ENCODE results near the gene CDK18.

The CDK18 gene

GRCh38 chr1:205518661-205519540 lies 14.4 kb downstream of the CDK18 start:
- TF ChIP-seq CTCF (IDR thresholded peaks at IDR 0.05; ENCODE audit: low read length): no peak
- TF ChIP-seq EZH2 (optimal IDR thresholded peaks at IDR 0.05; ENCODE audit: low read depth, low read length): no peak
- TF ChIP-seq EZH2phosphoT487 (IDR thresholded peaks at IDR 0.05; ENCODE audit: low read length): no peak
- DNase-seq: no peak

GRCh38 chr1:205519541-205520131 lies 15.2 kb downstream of the CDK18 start:
- no peak overlapping the region for H3K9ac ChIP-seq (ENCODE audit: low read length)
- no peaks in the 10 kb centered on the region for H3F3A ChIP-seq (ENCODE audit: insufficient read depth, low read length)
- no peaks in the 10 kb centered on the region for H3K36me3 ChIP-seq (replicated peaks; ENCODE audit: insufficient read depth, low read length)
- no peak overlapping the region for H2AFZ ChIP-seq (ENCODE audit: low read length)
- no peak for DNase-seq
- no peak overlapping the region for H3K27ac ChIP-seq (ENCODE audit: low read length)
- H3K9me3 ChIP-seq (replicated peaks; ENCODE audit: insufficient read depth, low read length): no peaks in the 10 kb centered on the region
- H3K4me2 ChIP-seq (ENCODE audit: low read depth, low read length): no peak overlapping the region
- no peaks in the 10 kb centered on the region for H4K20me1 ChIP-seq (ENCODE audit: insufficient read depth, low read length)
- no peaks in the 10 kb centered on the region for H3K4me1 ChIP-seq (ENCODE audit: low read length)
- no peaks in the 10 kb centered on the region for H3K9me2 ChIP-seq (replicated peaks; ENCODE audit: insufficient read depth, low read length)
- TF ChIP-seq EZH2phosphoT487 (IDR thresholded peaks at IDR 0.05; ENCODE audit: low read length): no peak
- peaks cover 12% of the 10 kb centered on the region for H3K27me3 ChIP-seq (replicated peaks; ENCODE audit: insufficient read depth, low read length)
- H3K4me3 ChIP-seq (ENCODE audit: low read length): no peak overlapping the region
- no peaks in the 10 kb centered on the region for H3K79me2 ChIP-seq (ENCODE audit: low read length)

More at GRCh38 chr1:205518661-205519540, 14.4 kb downstream of the CDK18 start:
- no peak overlapping the region for H3K4me2 ChIP-seq (ENCODE audit: low read depth, low read length)
- no peak overlapping the region for H3K9ac ChIP-seq (ENCODE audit: low read length)
- H2AFZ ChIP-seq (ENCODE audit: low read length): no peak overlapping the region
- H3K79me2 ChIP-seq (ENCODE audit: low read length): no peaks in the 10 kb centered on the region
- no peaks in the 10 kb centered on the region for H3K9me2 ChIP-seq (replicated peaks; ENCODE audit: insufficient read depth, low read length)
- H4K20me1 ChIP-seq (ENCODE audit: insufficient read depth, low read length): no peaks in the 10 kb centered on the region
- H3K4me3 ChIP-seq (ENCODE audit: low read length): no peak overlapping the region
- no peaks in the 10 kb centered on the region for H3K36me3 ChIP-seq (replicated peaks; ENCODE audit: insufficient read depth, low read length)
- no peaks in the 10 kb centered on the region for H3K4me1 ChIP-seq (ENCODE audit: low read length)
- H3K9me3 ChIP-seq (replicated peaks; ENCODE audit: insufficient read depth, low read length): no peaks in the 10 kb centered on the region
- H3F3A ChIP-seq (ENCODE audit: insufficient read depth, low read length): no peaks in the 10 kb centered on the region
- H3K27me3 ChIP-seq (replicated peaks; ENCODE audit: insufficient read depth, low read length): 0 out of 2 replicates have a peak, but pooled peaks cover 9% of the 10 kb centered on the region
- H3K27ac ChIP-seq (ENCODE audit: low read length): no peak overlapping the region

GRCh38 chr1:205520709-205521108 lies 16.2 kb downstream of the CDK18 start:
- Histone ChIP-seq H3K4me2 (ENCODE audit: low read depth, low read length) (no peak overlapping the region), H3F3A (ENCODE audit: insufficient read depth, low read length) (no peaks in the 10 kb centered on the region), H3K4me1 (ENCODE audit: low read length) (no peaks in the 10 kb centered on the region), H4K20me1 (ENCODE audit: insufficient read depth, low read length) (no peaks in the 10 kb centered on the region), H2AFZ (ENCODE audit: low read length) (no peak overlapping the region), H3K36me3 (replicated peaks; ENCODE audit: insufficient read depth, low read length) (no peaks in the 10 kb centered on the region), H3K27me3 (replicated peaks; ENCODE audit: insufficient read depth, low read length) (peaks cover 21% of the 10 kb centered on the region), H3K4me3 (ENCODE audit: low read length) (no peak overlapping the region), H3K9me3 (replicated peaks; ENCODE audit: insufficient read depth, low read length) (no peaks in the 10 kb centered on the region), H3K9me2 (replicated peaks; ENCODE audit: insufficient read depth, low read length) (no peaks in the 10 kb centered on the region), H3K27ac (ENCODE audit: low read length) (no peak overlapping the region), H3K9ac (ENCODE audit: low read length) (no peak overlapping the region), H3K79me2 (ENCODE audit: low read length) (no peaks in the 10 kb centered on the region)
- TF ChIP-seq CTCF (IDR thresholded peaks at IDR 0.05; ENCODE audit: low read length) (no peak), EZH2 (optimal IDR thresholded peaks at IDR 0.05; ENCODE audit: low read depth, low read length) (no peak), EZH2phosphoT487 (IDR thresholded peaks at IDR 0.05; ENCODE audit: low read length) (no peak)
- DNase-seq: no peak
